Natural killer cell (primary cell): ENCODE measurements around the gene ZFAND4. TPM values are rescaled to one million over a fixed set of nuclear protein-coding genes. Genes with fewer than 3 reads are reported as not detected.

Experiments
- ATAC-seq, 3 donors: fragments of 150-1000 bp in 2 of 3; fragments of 200-7000 bp in 1 of 3; cut with Tn5 transposase; 1 replicate in 1 of 3; 2 replicates in 2 of 3; pipeline ENCODE4 v1.10.0; 2021; ENCODE audit warnings: mild to moderate bottlenecking in 2 of 3, moderate library complexity in 2 of 3
- DNase-seq, 2 donors: peaks; one replicate each; pipeline versions ENCODE4 v3.0.0 to v3.0.0-alpha.2; 2013 to 2021; ENCODE audit warnings: mixed read lengths in 1 of 2
- H3K27ac ChIP-seq: one replicate; pipeline ENCODE4 v1.5.1; 2013; ENCODE audit warnings: mild to moderate bottlenecking, low read length
- H3K27me3 ChIP-seq: one replicate; pipeline ENCODE4 v1.6.1; 2013; ENCODE audit warnings: low read length; ENCODE audit not compliant: control insufficient read depth, insufficient read depth
- H3K36me3 ChIP-seq: one replicate; pipeline ENCODE4 v1.6.1; 2013; ENCODE audit warnings: low read length; ENCODE audit not compliant: control insufficient read depth, insufficient read depth
- H3K4me1 ChIP-seq: one replicate; pipeline ENCODE4 v1.6.1; 2013; ENCODE audit warnings: low read length; ENCODE audit not compliant: control insufficient read depth, insufficient read depth
- H3K4me3 ChIP-seq: one replicate; pipeline ENCODE4 v1.5.1; 2013; ENCODE audit warnings: low read length
- H3K9me3 ChIP-seq: one replicate; pipeline ENCODE4 v1.6.1; 2013; ENCODE audit warnings: low read length; ENCODE audit not compliant: control insufficient read depth, insufficient read depth
- H3K27ac Mint-ChIP-seq, 2 donors: one replicate each; pipeline ENCODE4 v1.8.0; 2022; ENCODE audit warnings: mild to moderate bottlenecking in 2 of 2, mixed read lengths in 2 of 2, moderate library complexity in 1 of 2
- H3K27me3 Mint-ChIP-seq, 2 donors: one replicate each; pipeline ENCODE4 v1.8.0; 2022; ENCODE audit warnings: low read depth in 2 of 2, mixed read lengths in 2 of 2
- H3K36me3 Mint-ChIP-seq: one replicate; pipeline ENCODE4 v1.8.0; 2022; ENCODE audit warnings: mixed read lengths
- H3K4me1 Mint-ChIP-seq, 2 donors: one replicate each; pipeline ENCODE4 v1.8.0; 2022; ENCODE audit warnings: mixed read lengths in 2 of 2
- H3K4me3 Mint-ChIP-seq: one replicate; pipeline ENCODE4 v1.8.0; 2022; ENCODE audit warnings: mild to moderate bottlenecking, moderate library complexity, mixed read lengths
- H3K9me3 Mint-ChIP-seq, 2 donors: one replicate each; pipeline ENCODE4 v1.8.0; 2022; ENCODE audit warnings: mixed read lengths in 2 of 2
- CTCF ChIP-seq: fragments of 200-600 bp; IDR thresholded peaks from one replicate; pipeline ENCODE4 v1.8.0; 2022; ENCODE audit warnings: antibody characterized with exemption
- WGBS: methylation state at CpG from one replicate; pipeline ENCODE4 v1.1.7; 2013; ENCODE audit warnings: missing lambda C conversion rate; ENCODE audit not compliant: insufficient coverage; 5-methylcytosine and 5-hydroxymethylcytosine counted together
- intact Hi-C: fragments of 100-400 bp; cut with micrococcal nuclease; formaldehyde crosslinking; loops from one replicate; pipeline ENCODE4 v1.14.2; 2022
- total RNA-seq, 4 donors: library from RNA; stranded (reverse); fragments of 120-200 nt in 1 of 4; gene quantifications; one replicate each; pipeline versions ENCODE4 v1.2.3 to v1.2.4, GENCODE V29; 2013 to 2022

Gene ZFAND4
- total RNA-seq, 3 donors from 2014 or later (not counting 1 experiment from before 2014, with no cell fraction given), result 27.9 to 35.1 (median 32.1) TPM

GRCh38 chr10:45594276-45595157, 78.1 kb downstream of the ZFAND4 start:
- peak; percentile 89 to 94 for DNase-seq
- intact Hi-C loops, result loop anchor here (1.0 to 5.0 kb wide), 3 partner anchors 13 to 78 kb away; partner anchors contain the start of gene ZFAND4
- no peak for TF ChIP-seq CTCF
- Histone ChIP-seq H3K27me3 (peaks cover 1% of the 10 kb centered on the region), H3K4me3 (peak overlapping the region; percentile 88), H3K4me1 (peaks cover 7% of the 10 kb centered on the region), H3K36me3 (peaks cover 7% of the 10 kb centered on the region), H3K9me3 (no peaks in the 10 kb centered on the region), H3K27ac (peak overlapping the region; percentile 80)
- Mint-ChIP-seq H3K36me3 (peaks cover 9% of the 10 kb centered on the region), H3K9me3 (no peaks in the 10 kb centered on the region), H3K4me3 (peak overlapping the region; percentile 85), H3K4me1 (peaks cover 40 to 41% of the 10 kb centered on the region in 2 donors), H3K27ac (peak overlapping the region; percentile 73 to 85), H3K27me3 (peaks cover 5 to 6% of the 10 kb centered on the region in 2 donors)
- WGBS, result under 1% methylated on average over 88 of the region's 88 CpGs
- ATAC-seq, result peak; percentile 91 to 96 (median 96)

GRCh38 chr10:45593938-45594275, 78.7 kb downstream of the ZFAND4 start:
- H3K27me3 Mint-ChIP-seq, result peaks cover 0 to under 1% of the 10 kb centered on the region in 2 donors
- peak overlapping the region; percentile 10 to 85 for H3K27ac Mint-ChIP-seq
- H3K27me3 ChIP-seq, result no peaks in the 10 kb centered on the region
- no peak for TF ChIP-seq CTCF
- no peak for DNase-seq
- peak overlapping the region; percentile 80 for H3K27ac ChIP-seq
- H3K4me1 ChIP-seq, result peaks cover 7% of the 10 kb centered on the region
- intact Hi-C loops, result loop anchor here (1.0 to 5.0 kb wide), 3 partner anchors 13 to 78 kb away; partner anchors contain the start of gene ZFAND4
- H3K9me3 Mint-ChIP-seq, result no peaks in the 10 kb centered on the region
- no peak for ATAC-seq
- peaks cover 40 to 41% of the 10 kb centered on the region in 2 donors for H3K4me1 Mint-ChIP-seq
- H3K36me3 ChIP-seq, result peaks cover 9% of the 10 kb centered on the region
- peaks cover 9% of the 10 kb centered on the region for H3K36me3 Mint-ChIP-seq
- peak overlapping the region; percentile 85 for H3K4me3 Mint-ChIP-seq
- peak overlapping the region; percentile 88 for H3K4me3 ChIP-seq
- H3K9me3 ChIP-seq, result no peaks in the 10 kb centered on the region
- WGBS, result 0% methylated on average over 5 of the region's 6 CpGs

GRCh38 chr10:45592926-45593325, 79.6 kb downstream of the ZFAND4 start:
- TF ChIP-seq CTCF, result no peak
- Histone ChIP-seq H3K4me3 (no peak overlapping the region), H3K27ac (no peak overlapping the region), H3K27me3 (no peaks in the 10 kb centered on the region), H3K36me3 (peaks cover 9% of the 10 kb centered on the region), H3K9me3 (no peaks in the 10 kb centered on the region), H3K4me1 (peaks cover 7% of the 10 kb centered on the region)
- ATAC-seq (no peak), DNase-seq (peak in 1 of 2 donors; percentile 20)
- intact Hi-C loops, result loop anchor here (5.0 kb wide), 1 partner anchor 36 kb away; no protein-coding TSS in a partner anchor
- Mint-ChIP-seq H3K27me3 (no peaks in the 10 kb centered on the region), H3K4me1 (peaks cover 40 to 41% of the 10 kb centered on the region in 2 donors), H3K27ac (peak overlapping the region; percentile 10 to 85), H3K36me3 (peaks cover 9% of the 10 kb centered on the region), H3K9me3 (no peaks in the 10 kb centered on the region), H3K4me3 (peak overlapping the region; percentile 85)
